DOHH2 (cell line): ENCODE measurements around the gene CACNA1A.
"Not testable (repeated sequence)": the region's sequence is repeated elsewhere in the genome, so short reads cannot be mapped to it uniquely, and the experiment has no call there.

ENCODE experiments used
- H3F3A ChIP-seq: fragments of 200-600 bp; sonication (generic), shearing (Covaris generic); 2 replicates; pipeline ENCODE4 v1.6.0; 2016; ENCODE audit warnings: antibody characterized with exemption, mild to moderate bottlenecking; ENCODE audit not compliant: control insufficient read depth, insufficient read depth
- H3K27ac ChIP-seq: fragments of 200-600 bp; sonication (generic); 2 replicates; pipeline ENCODE4 v1.5.1; 2014; ENCODE audit warnings: low read depth, mild to moderate bottlenecking, low read length, moderate library complexity
- H3K27me3 ChIP-seq: fragments of 200-600 bp; sonication (generic); 2 replicates; pipeline ENCODE4 v1.6.1; 2014; ENCODE audit warnings: mild to moderate bottlenecking, low read length, mixed read lengths; ENCODE audit not compliant: control insufficient read depth
- H3K36me3 ChIP-seq: fragments of 200-600 bp; sonication (generic); 2 replicates; pipeline ENCODE4 v1.6.1; 2014; ENCODE audit warnings: mild to moderate bottlenecking, low read length, moderate library complexity, mixed read lengths; ENCODE audit not compliant: control insufficient read depth
- H3K4me1 ChIP-seq: fragments of 200-600 bp; sonication (generic); 2 replicates; pipeline ENCODE4 v1.6.1; 2014; ENCODE audit warnings: mild to moderate bottlenecking, low read length, mixed read lengths; ENCODE audit not compliant: control insufficient read depth
- H3K4me2 ChIP-seq: fragments of 200-600 bp; sonication (generic); 2 replicates; pipeline ENCODE4 v1.6.0; 2014; ENCODE audit warnings: mild to moderate bottlenecking, low read length, moderate library complexity
- H3K4me3 ChIP-seq: fragments of 200-600 bp; sonication (generic); 2 replicates; pipeline ENCODE4 v1.5.1; 2014; ENCODE audit warnings: mild to moderate bottlenecking, low read length, mixed read lengths
- H3K79me2 ChIP-seq: fragments of 200-600 bp; sonication (generic); 2 replicates; pipeline ENCODE4 v1.6.1; 2014; ENCODE audit warnings: mild to moderate bottlenecking, low read length, mixed read lengths; ENCODE audit not compliant: control insufficient read depth
- H3K9me2 ChIP-seq: fragments of 200-600 bp; sonication (generic); replicated peaks from 2 replicates; pipeline ENCODE4 v1.6.1; 2014; ENCODE audit warnings: mild to moderate bottlenecking, low read length, mixed read lengths; ENCODE audit not compliant: control insufficient read depth
- H3K9me3 ChIP-seq: fragments of 200-600 bp; sonication (generic); 2 replicates; pipeline ENCODE4 v1.6.1; 2014; ENCODE audit warnings: antibody characterized with exemption, low read length, mixed read lengths; ENCODE audit not compliant: control insufficient read depth, insufficient read depth
- H4K20me1 ChIP-seq: fragments of 200-600 bp; sonication (generic); 2 replicates; pipeline ENCODE4 v1.6.0; 2014; ENCODE audit warnings: low read depth, mild to moderate bottlenecking, antibody characterized with exemption, low read length, moderate library complexity; ENCODE audit not compliant: control insufficient read depth, insufficient read depth
- CTCF ChIP-seq: fragments of 200-600 bp; sonication (generic); IDR thresholded peaks from one replicate; pipeline ENCODE4 v1.5.1; 2014; ENCODE audit warnings: antibody characterized with exemption, mild to moderate bottlenecking, low read depth, low read length; ENCODE audit not compliant: poor library complexity, severe bottlenecking
- EZH2phosphoT487 ChIP-seq: fragments of 200-600 bp; sonication (generic); IDR thresholded peaks from 2 replicates; pipeline ENCODE4 v1.6.1; 2017; ENCODE audit warnings: borderline replicate concordance, mild to moderate bottlenecking, antibody characterized with exemption, low read length, moderate library complexity, mixed read lengths

CACNA1A gene

GRCh38 chr19:13169769-13170168 is 336.5 kb downstream of the CACNA1A start:
- Histone ChIP-seq H3K4me3 (no peak overlapping the region), H3K4me2 (no peak overlapping the region), H3K9me2 (no peaks in the 10 kb centered on the region), H4K20me1 (no peaks in the 10 kb centered on the region), H3K36me3 (no peaks in the 10 kb centered on the region), H3K4me1 (peaks cover 75% of the 10 kb centered on the region), H3F3A (peaks cover 22% of the 10 kb centered on the region), H3K27me3 (no peaks in the 10 kb centered on the region), H3K27ac (no peak overlapping the region), H3K9me3 (no peaks in the 10 kb centered on the region), H3K79me2 (no peaks in the 10 kb centered on the region)
- no peak for TF ChIP-seq CTCF
- no peak for TF ChIP-seq EZH2phosphoT487

- not testable (repeated sequence) for H3K27ac ChIP-seq
- Histone ChIP-seq H3K4me1 (peaks cover 94% of the 10 kb centered on the region), H3F3A (peaks cover 39% of the 10 kb centered on the region)
Measured at GRCh38 chr19:13166151-13166550, 340.1 kb downstream of the CACNA1A start.

GRCh38 chr19:13165162-13165997 is 340.9 kb downstream of the CACNA1A start:
- Histone ChIP-seq H3K4me1 (peaks cover 92% of the 10 kb centered on the region), H3F3A (peaks cover 44% of the 10 kb centered on the region)

More at GRCh38 chr19:13166151-13166550, 340.1 kb downstream of the CACNA1A start:
- H3K36me3 ChIP-seq, H3K27me3 ChIP-seq, H3K9me2 ChIP-seq, H4K20me1 ChIP-seq, H3K79me2 ChIP-seq, H3K4me3 ChIP-seq, H3K9me3 ChIP-seq: not testable (repeated sequence)
- H3K4me2 ChIP-seq, result peak overlapping the region; percentile 91; the same call in 1 of the 2 replicates

More at GRCh38 chr19:13165162-13165997, 340.9 kb downstream of the CACNA1A start:
- Histone ChIP-seq H3K79me2 (no peaks in the 10 kb centered on the region), H3K9me3 (no peaks in the 10 kb centered on the region), H4K20me1 (no peaks in the 10 kb centered on the region), H3K27me3 (no peaks in the 10 kb centered on the region), H3K4me3 (peak overlapping the region; percentile 85), H3K9me2 (no peaks in the 10 kb centered on the region), H3K36me3 (no peaks in the 10 kb centered on the region), H3K27ac (peak overlapping the region; percentile 91), H3K4me2 (peak overlapping the region; percentile 100)
- TF ChIP-seq EZH2phosphoT487 (no peak), CTCF (no peak)
